Stomach (tissue), 4 donors: ENCODE measurements around the gene IGSF9B.

Source experiments
- EP300 ChIP-seq: sonication (generic); formaldehyde crosslinking; IDR thresholded peaks from one replicate; pipeline ENCODE4 v1.6.1; 2017; ENCODE audit warnings: antibody characterized with exemption
- POLR2A ChIP-seq, 4 donors: fragments of 450-650 bp; IDR thresholded peaks; one replicate each; pipeline ENCODE4 v1.6.1; 2016; ENCODE audit warnings: antibody characterized with exemption in 4 of 4, control low read depth in 2 of 4, mild to moderate bottlenecking in 1 of 4, moderate library complexity in 1 of 4
- TF ChIP-seq, protein P1 (sequence below), 7 experiments: fragments of 450-650 bp in 4 of 7; fragments of 200-600 bp in 3 of 7; sonication (generic) in 3 of 7; IDR thresholded peaks; one replicate each; pipeline ENCODE4 v1.5.1; 2016 to 2019; ENCODE audit warnings: antibody characterized with exemption in 7 of 7, control low read depth in 2 of 7, mild to moderate bottlenecking in 1 of 7

- TF ChIP-seq EP300 (no peak), POLR2A (IDR thresholded peaks at IDR 0.05) (no peak)
- TF ChIP-seq, protein P1, sequence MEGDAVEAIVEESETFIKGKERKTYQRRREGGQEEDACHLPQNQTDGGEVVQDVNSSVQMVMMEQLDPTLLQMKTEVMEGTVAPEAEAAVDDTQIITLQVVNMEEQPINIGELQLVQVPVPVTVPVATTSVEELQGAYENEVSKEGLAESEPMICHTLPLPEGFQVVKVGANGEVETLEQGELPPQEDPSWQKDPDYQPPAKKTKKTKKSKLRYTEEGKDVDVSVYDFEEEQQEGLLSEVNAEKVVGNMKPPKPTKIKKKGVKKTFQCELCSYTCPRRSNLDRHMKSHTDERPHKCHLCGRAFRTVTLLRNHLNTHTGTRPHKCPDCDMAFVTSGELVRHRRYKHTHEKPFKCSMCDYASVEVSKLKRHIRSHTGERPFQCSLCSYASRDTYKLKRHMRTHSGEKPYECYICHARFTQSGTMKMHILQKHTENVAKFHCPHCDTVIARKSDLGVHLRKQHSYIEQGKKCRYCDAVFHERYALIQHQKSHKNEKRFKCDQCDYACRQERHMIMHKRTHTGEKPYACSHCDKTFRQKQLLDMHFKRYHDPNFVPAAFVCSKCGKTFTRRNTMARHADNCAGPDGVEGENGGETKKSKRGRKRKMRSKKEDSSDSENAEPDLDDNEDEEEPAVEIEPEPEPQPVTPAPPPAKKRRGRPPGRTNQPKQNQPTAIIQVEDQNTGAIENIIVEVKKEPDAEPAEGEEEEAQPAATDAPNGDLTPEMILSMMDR (IDR thresholded peaks at IDR 0.05): no peak
These were observed 27.2 kb downstream of the IGSF9B start for GRCh38 chr11:133929401-133930052.
